Stimulated activated naive CD8-positive, alpha-beta T cell treated with anti-CD3 and anti-CD28 coated beads, Interleukin-15, Interleukin-2, amounts not matched to agents 100 ng/mL and 50 ng/mL, for 24 hours (primary cell): ENCODE measurements around the gene NET1.

Source experiments
- H3K27ac Mint-ChIP-seq: one replicate; pipeline ENCODE4 v1.8.0; 2021; ENCODE audit warnings: mild to moderate bottlenecking, mixed read lengths
- H3K27me3 Mint-ChIP-seq: one replicate; pipeline ENCODE4 v1.8.0; 2021; ENCODE audit warnings: mixed read lengths
- H3K36me3 Mint-ChIP-seq: one replicate; pipeline ENCODE4 v1.8.0; 2021; ENCODE audit warnings: low read depth, mixed read lengths
- H3K4me1 Mint-ChIP-seq: one replicate; pipeline ENCODE4 v1.8.0; 2021; ENCODE audit warnings: low read depth, mixed read lengths
- H3K4me3 Mint-ChIP-seq: one replicate; pipeline ENCODE4 v1.8.0; 2021; ENCODE audit warnings: mild to moderate bottlenecking, mixed read lengths
- H3K9me3 Mint-ChIP-seq: one replicate; pipeline ENCODE4 v1.8.0; 2021; ENCODE audit warnings: mixed read lengths

Gene NET1

GRCh38 chr10:5443429-5443828 is 31.1 kb downstream of the NET1 start:
- H3K27ac Mint-ChIP-seq, result no peak overlapping the region
- H3K4me1 Mint-ChIP-seq, result peaks cover 44% of the 10 kb centered on the region
- peaks cover 5% of the 10 kb centered on the region for H3K36me3 Mint-ChIP-seq
- no peak overlapping the region for H3K4me3 Mint-ChIP-seq
- H3K9me3 Mint-ChIP-seq, result no peaks in the 10 kb centered on the region
- peaks cover 4% of the 10 kb centered on the region for H3K27me3 Mint-ChIP-seq

- H3K27me3 Mint-ChIP-seq, result peaks cover 4% of the 10 kb centered on the region
- H3K36me3 Mint-ChIP-seq, result peaks cover 5% of the 10 kb centered on the region
- H3K27ac Mint-ChIP-seq, result no peak overlapping the region
- H3K9me3 Mint-ChIP-seq, result no peaks in the 10 kb centered on the region
- peaks cover 50% of the 10 kb centered on the region for H3K4me1 Mint-ChIP-seq
- no peak overlapping the region for H3K4me3 Mint-ChIP-seq
These were observed 32.6 kb downstream of the NET1 start for GRCh38 chr10:5445006-5445405.

GRCh38 chr10:5446390-5446926 is 34.1 kb downstream of the NET1 start:
- no peak overlapping the region for H3K27ac Mint-ChIP-seq
- no peaks in the 10 kb centered on the region for H3K9me3 Mint-ChIP-seq
- peaks cover 50% of the 10 kb centered on the region for H3K4me1 Mint-ChIP-seq
- peaks cover 4% of the 10 kb centered on the region for H3K27me3 Mint-ChIP-seq
- peak overlapping the region; percentile 78 for H3K4me3 Mint-ChIP-seq
- H3K36me3 Mint-ChIP-seq, result peaks cover 6% of the 10 kb centered on the region

DNA sequence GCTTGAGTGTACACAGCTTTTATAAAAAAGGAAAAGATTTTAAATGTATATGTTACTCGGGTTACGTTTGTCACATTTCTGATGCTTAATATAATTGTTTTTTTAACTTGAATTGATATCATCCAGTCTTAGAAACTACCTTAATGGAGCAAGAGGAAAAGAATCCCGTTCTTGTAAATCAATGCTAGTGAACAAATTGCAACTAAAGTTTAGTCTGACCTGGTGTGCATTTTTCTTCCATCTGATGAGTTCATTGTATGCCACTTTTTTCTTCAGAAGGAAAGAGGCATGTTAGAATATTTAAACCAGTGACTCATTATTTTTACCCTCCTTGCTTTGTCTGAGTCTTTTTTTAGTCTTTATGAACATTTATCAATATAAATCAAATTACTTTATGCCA is 34.7 kb downstream of the NET1 start:
- Mint-ChIP-seq H3K27ac (no peak overlapping the region), H3K4me3 (peak overlapping the region; percentile 78), H3K9me3 (no peaks in the 10 kb centered on the region), H3K36me3 (peaks cover 10% of the 10 kb centered on the region), H3K4me1 (peaks cover 50% of the 10 kb centered on the region), H3K27me3 (peaks cover 4% of the 10 kb centered on the region)

- Mint-ChIP-seq H3K27ac (peak overlapping the region; percentile 71), H3K4me3 (peak overlapping the region; percentile 78), H3K27me3 (peaks cover 4% of the 10 kb centered on the region), H3K36me3 (peaks cover 15% of the 10 kb centered on the region), H3K9me3 (no peaks in the 10 kb centered on the region), H3K4me1 (peaks cover 45% of the 10 kb centered on the region)
These were observed 35.3 kb downstream of the NET1 start for GRCh38 chr10:5447611-5448071.

DNA sequence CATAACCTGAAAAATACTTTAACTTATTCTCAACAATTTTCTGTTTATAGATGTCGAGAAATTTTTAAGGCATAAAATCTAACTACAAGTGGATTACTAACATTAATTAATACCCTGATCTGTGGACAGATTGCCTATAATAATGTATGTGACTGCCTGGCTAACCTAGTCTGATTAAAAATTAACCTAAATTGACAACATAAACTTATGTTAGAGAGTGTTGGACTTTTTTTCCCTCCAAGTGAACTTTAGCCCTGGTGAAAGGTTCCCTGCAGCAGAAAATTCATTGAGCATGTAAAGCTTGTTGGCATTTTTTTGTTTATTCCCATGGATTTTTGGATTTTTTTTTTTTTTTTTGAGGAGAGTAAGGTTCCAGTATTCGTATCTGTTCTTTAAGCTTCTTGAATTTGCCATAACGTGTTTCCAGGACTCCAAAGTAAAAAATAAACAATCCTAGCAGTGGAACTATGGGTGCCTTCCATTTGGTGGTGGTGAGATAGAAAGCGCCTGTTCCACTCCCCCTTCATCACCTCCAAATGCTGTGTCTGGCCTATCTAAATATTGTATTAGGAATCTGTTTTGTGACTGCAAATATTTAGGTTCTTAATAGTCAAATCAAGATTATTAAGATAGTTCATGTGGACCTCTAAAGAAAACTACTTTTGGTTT is 36.1 kb downstream of the NET1 start:
- peaks cover 4% of the 10 kb centered on the region for H3K27me3 Mint-ChIP-seq
- H3K36me3 Mint-ChIP-seq, result peaks cover 23% of the 10 kb centered on the region
- H3K4me1 Mint-ChIP-seq, result peaks cover 38% of the 10 kb centered on the region
- peak overlapping the region; percentile 30 for H3K4me3 Mint-ChIP-seq
- H3K27ac Mint-ChIP-seq, result no peak overlapping the region
- no peaks in the 10 kb centered on the region for H3K9me3 Mint-ChIP-seq

GRCh38 chr10:5449227-5449626 is 36.9 kb downstream of the NET1 start:
- H3K27me3 Mint-ChIP-seq, result peaks cover 4% of the 10 kb centered on the region
- H3K4me1 Mint-ChIP-seq, result peaks cover 34% of the 10 kb centered on the region
- H3K9me3 Mint-ChIP-seq, result no peaks in the 10 kb centered on the region
- H3K27ac Mint-ChIP-seq, result no peak overlapping the region
- H3K4me3 Mint-ChIP-seq, result no peak overlapping the region
- H3K36me3 Mint-ChIP-seq, result peaks cover 31% of the 10 kb centered on the region

- Mint-ChIP-seq H3K36me3 (peaks cover 35% of the 10 kb centered on the region), H3K4me1 (peaks cover 34% of the 10 kb centered on the region), H3K9me3 (no peaks in the 10 kb centered on the region), H3K27ac (no peak overlapping the region), H3K27me3 (no peaks in the 10 kb centered on the region), H3K4me3 (peak overlapping the region; percentile 11)
These were observed 37.5 kb downstream of the NET1 start for GRCh38 chr10:5449823-5450222.

- H3K36me3 Mint-ChIP-seq, result peaks cover 41% of the 10 kb centered on the region
- H3K9me3 Mint-ChIP-seq, result no peaks in the 10 kb centered on the region
- H3K4me1 Mint-ChIP-seq, result peaks cover 32% of the 10 kb centered on the region
- no peak overlapping the region for H3K27ac Mint-ChIP-seq
- no peak overlapping the region for H3K4me3 Mint-ChIP-seq
- H3K27me3 Mint-ChIP-seq, result no peaks in the 10 kb centered on the region
These were observed 38.4 kb downstream of the NET1 start for GRCh38 chr10:5450605-5451384.

DNA sequence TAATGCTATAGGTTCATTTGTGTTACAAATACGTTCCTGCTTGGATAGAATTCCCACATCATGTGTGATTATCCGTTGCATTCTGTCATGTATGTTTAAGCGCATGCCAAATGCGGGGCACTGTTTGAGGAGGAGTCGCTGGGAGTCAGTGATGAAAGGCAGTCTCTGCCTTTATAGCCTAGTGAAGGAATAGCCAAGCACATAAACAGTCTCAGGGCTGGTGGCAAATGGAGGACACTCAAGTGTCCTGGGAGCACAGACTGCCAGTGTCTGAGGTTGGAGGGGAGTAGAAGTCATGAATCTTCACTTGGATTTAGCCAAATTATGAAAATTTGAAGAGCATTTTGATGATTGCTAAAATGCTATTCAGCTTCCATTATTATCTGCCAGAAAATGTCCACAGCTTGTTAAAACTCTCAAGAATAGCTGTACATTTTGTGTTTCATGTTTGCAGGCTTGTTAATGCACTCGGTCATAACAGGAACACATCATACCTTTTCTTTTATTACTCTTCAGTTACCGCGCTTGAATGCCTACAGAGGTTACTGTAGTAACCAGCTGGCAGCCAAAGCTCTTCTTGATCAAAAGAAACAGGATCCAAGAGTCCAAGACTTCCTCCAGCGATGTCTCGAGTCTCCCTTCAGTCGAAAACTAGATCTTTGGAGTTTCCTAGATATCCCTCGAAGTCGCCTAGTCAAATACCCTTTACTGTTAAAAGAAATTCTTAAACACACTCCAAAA is 41.6 kb downstream of the NET1 start:
- no peak overlapping the region for H3K27ac Mint-ChIP-seq

GRCh38 chr10:5456563-5456962 is 44.2 kb downstream of the NET1 start:
- H3K4me1 Mint-ChIP-seq, result peaks cover 5% of the 10 kb centered on the region
- peaks cover 65% of the 10 kb centered on the region for H3K36me3 Mint-ChIP-seq
- no peaks in the 10 kb centered on the region for H3K9me3 Mint-ChIP-seq
- no peak overlapping the region for H3K4me3 Mint-ChIP-seq
- H3K27ac Mint-ChIP-seq, result no peak overlapping the region
- H3K27me3 Mint-ChIP-seq, result no peaks in the 10 kb centered on the region

More for the DNA sequence above, 41.6 kb downstream of the NET1 start:
- peaks cover 6% of the 10 kb centered on the region for H3K4me1 Mint-ChIP-seq
- peaks cover 62% of the 10 kb centered on the region for H3K36me3 Mint-ChIP-seq
- no peaks in the 10 kb centered on the region for H3K9me3 Mint-ChIP-seq
- H3K4me3 Mint-ChIP-seq, result no peak overlapping the region
- no peaks in the 10 kb centered on the region for H3K27me3 Mint-ChIP-seq

DNA sequence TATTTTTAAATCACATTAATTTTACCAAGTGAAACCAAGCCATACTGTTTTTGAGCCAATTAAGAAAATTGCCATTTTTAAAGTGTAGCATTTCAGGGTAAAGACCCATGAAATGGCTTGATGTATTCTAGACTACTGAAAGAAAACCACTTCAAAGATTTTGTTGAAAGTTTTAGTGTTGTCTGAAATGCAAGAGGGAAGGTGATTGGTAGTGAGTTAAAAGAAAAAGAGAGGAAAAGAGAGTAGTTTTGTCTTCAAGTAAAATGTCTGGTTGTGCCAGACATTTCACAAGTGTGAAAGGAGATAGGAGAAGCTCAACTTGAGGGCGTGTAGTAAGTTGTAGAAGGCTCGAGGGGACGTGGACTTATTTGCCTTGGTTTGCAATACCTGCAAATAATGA is 45.4 kb downstream of the NET1 start:
- Mint-ChIP-seq H3K36me3 (peaks cover 57% of the 10 kb centered on the region), H3K27ac (no peak overlapping the region), H3K27me3 (no peaks in the 10 kb centered on the region), H3K4me1 (peaks cover 5% of the 10 kb centered on the region), H3K9me3 (no peaks in the 10 kb centered on the region), H3K4me3 (no peak overlapping the region)

- Mint-ChIP-seq H3K4me1 (peaks cover 5% of the 10 kb centered on the region), H3K27ac (no peak overlapping the region), H3K4me3 (no peak overlapping the region), H3K9me3 (no peaks in the 10 kb centered on the region), H3K36me3 (peaks cover 50% of the 10 kb centered on the region), H3K27me3 (no peaks in the 10 kb centered on the region)
These were observed 46.1 kb downstream of the NET1 start for GRCh38 chr10:5458425-5458824.

DNA sequence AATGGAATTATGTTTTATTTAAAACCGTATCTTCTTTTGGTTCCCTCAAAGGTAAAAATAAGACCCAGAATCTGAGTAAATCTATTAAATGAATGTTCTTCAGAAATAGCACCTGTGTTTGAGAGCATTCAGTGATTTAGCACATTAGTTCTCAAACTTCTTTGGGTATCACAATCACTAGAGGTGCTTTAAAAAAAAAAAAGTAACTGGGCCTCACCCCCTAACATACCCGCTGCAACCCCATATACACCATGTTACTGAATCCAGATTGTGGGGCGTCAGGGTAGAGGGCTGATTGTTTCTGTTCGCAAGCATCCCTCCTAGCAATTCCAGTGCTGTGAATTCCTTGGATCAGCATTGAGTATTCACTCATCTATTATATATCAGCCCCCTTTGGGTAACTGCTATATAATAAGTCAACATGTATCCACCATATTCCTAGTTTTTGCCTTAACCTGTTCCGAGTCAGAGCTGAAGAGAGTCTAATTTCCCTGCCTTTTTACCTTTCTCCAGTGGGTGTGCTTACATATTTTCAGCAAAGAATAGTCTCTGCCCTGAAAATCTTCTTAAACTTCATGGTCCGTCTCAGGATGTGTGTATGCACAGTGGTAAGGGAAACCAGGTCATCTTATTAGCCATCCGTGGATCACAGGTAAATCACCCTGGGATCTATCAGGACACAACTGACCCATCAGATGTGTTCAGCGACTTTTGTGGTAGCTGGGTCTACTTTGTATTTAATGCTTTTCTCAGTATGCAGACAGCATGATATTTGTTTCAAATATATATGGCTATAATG is 46.8 kb downstream of the NET1 start:
- peaks cover 43% of the 10 kb centered on the region for H3K36me3 Mint-ChIP-seq
- no peaks in the 10 kb centered on the region for H3K9me3 Mint-ChIP-seq
- H3K27ac Mint-ChIP-seq, result no peak overlapping the region
- H3K4me3 Mint-ChIP-seq, result no peak overlapping the region
- no peaks in the 10 kb centered on the region for H3K27me3 Mint-ChIP-seq
- H3K4me1 Mint-ChIP-seq, result peaks cover 5% of the 10 kb centered on the region
